ENCODE results near the gene MYBPC3.

DNA sequence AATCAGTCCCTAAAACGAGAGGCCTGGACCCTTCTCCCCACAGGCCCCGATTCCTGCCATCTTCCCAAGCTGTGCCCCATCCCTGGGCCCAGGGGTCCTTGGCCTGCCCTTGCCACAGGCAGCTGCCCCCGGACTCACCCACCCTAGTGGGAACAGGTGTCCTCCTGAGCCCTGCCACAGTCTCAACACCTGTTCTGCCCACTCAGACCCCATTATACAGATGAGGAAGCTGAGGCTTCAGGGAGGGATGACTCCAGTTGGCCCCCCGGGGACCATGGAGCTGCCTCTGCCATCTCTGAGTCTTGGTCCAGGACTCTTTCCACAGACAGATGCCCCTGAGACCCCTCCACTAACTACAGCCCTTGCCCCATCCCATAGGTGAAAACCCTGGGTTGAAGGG, 15.9 kb downstream of the MYBPC3 start:
- no peak for TF ChIP-seq CTCF (IDR thresholded peaks at IDR 0.05)
- TF ChIP-seq NR2C2 (CRISPR knock-in tag; IDR thresholded peaks at IDR 0.05): no peak
- no peak for TF ChIP-seq ESRRA (CRISPR knock-in tag; IDR thresholded peaks at IDR 0.05; ENCODE audit: borderline replicate concordance)
- TF ChIP-seq, protein P1, sequence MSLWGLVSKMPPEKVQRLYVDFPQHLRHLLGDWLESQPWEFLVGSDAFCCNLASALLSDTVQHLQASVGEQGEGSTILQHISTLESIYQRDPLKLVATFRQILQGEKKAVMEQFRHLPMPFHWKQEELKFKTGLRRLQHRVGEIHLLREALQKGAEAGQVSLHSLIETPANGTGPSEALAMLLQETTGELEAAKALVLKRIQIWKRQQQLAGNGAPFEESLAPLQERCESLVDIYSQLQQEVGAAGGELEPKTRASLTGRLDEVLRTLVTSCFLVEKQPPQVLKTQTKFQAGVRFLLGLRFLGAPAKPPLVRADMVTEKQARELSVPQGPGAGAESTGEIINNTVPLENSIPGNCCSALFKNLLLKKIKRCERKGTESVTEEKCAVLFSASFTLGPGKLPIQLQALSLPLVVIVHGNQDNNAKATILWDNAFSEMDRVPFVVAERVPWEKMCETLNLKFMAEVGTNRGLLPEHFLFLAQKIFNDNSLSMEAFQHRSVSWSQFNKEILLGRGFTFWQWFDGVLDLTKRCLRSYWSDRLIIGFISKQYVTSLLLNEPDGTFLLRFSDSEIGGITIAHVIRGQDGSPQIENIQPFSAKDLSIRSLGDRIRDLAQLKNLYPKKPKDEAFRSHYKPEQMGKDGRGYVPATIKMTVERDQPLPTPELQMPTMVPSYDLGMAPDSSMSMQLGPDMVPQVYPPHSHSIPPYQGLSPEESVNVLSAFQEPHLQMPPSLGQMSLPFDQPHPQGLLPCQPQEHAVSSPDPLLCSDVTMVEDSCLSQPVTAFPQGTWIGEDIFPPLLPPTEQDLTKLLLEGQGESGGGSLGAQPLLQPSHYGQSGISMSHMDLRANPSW (CRISPR knock-in tag; conservative IDR thresholded peaks at IDR 0.05; ENCODE audit: low read depth): no peak
- TF ChIP-seq, protein P2, sequence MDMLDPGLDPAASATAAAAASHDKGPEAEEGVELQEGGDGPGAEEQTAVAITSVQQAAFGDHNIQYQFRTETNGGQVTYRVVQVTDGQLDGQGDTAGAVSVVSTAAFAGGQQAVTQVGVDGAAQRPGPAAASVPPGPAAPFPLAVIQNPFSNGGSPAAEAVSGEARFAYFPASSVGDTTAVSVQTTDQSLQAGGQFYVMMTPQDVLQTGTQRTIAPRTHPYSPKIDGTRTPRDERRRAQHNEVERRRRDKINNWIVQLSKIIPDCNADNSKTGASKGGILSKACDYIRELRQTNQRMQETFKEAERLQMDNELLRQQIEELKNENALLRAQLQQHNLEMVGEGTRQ (CRISPR knock-in tag; IDR thresholded peaks at IDR 0.05): no peak
- TF ChIP-seq ZNF425 (CRISPR knock-in tag; conservative IDR thresholded peaks at IDR 0.05): no peak
- TF ChIP-seq, protein P3, sequence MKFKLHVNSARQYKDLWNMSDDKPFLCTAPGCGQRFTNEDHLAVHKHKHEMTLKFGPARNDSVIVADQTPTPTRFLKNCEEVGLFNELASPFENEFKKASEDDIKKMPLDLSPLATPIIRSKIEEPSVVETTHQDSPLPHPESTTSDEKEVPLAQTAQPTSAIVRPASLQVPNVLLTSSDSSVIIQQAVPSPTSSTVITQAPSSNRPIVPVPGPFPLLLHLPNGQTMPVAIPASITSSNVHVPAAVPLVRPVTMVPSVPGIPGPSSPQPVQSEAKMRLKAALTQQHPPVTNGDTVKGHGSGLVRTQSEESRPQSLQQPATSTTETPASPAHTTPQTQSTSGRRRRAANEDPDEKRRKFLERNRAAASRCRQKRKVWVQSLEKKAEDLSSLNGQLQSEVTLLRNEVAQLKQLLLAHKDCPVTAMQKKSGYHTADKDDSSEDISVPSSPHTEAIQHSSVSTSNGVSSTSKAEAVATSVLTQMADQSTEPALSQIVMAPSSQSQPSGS (CRISPR knock-in tag; IDR thresholded peaks at IDR 0.05; ENCODE audit: borderline replicate concordance, low read depth): no peak
- TF ChIP-seq MAX (CRISPR knock-in tag; IDR thresholded peaks at IDR 0.05): no peak
- TF ChIP-seq HMGXB4 (CRISPR knock-in tag; IDR thresholded peaks at IDR 0.05): no peak
- no peak for TF ChIP-seq CDX4 (CRISPR knock-in tag; IDR thresholded peaks at IDR 0.05; ENCODE audit: borderline replicate concordance)
- TF ChIP-seq NFE2L1 (CRISPR knock-in tag; IDR thresholded peaks at IDR 0.05): no peak
- TF ChIP-seq PRDM15 (CRISPR knock-in tag; IDR thresholded peaks at IDR 0.05): no peak
- no peak for TF ChIP-seq SP1 (CRISPR knock-in tag; conservative IDR thresholded peaks at IDR 0.05)
- TF ChIP-seq PREB (CRISPR knock-in tag; IDR thresholded peaks at IDR 0.05; ENCODE audit: borderline replicate concordance): no peak

Measured in WTC11 (cell line).